Kidney epithelial cell (primary cell): Measurements from ENCODE around the gene PHACTR2. TPM values are rescaled to one million over a fixed set of nuclear protein-coding genes. Genes with fewer than 3 reads are reported as not detected.

Experiments
- DNase-seq: peaks from one replicate; pipeline ENCODE4 v3.0.0-alpha.2; 2010; ENCODE audit warnings: low read depth
- H3K27me3 ChIP-seq: 2 replicates; pipeline ENCODE4 v1.6.0; 2011; ENCODE audit warnings: low read length; ENCODE audit not compliant: control insufficient read depth, insufficient read depth
- H3K36me3 ChIP-seq: 2 replicates; pipeline ENCODE4 v1.5.1; 2011; ENCODE audit warnings: low read length; ENCODE audit not compliant: control insufficient read depth, insufficient read depth
- H3K4me3 ChIP-seq: 2 replicates; pipeline ENCODE4 v1.5.1; 2011; ENCODE audit warnings: low read depth, mild to moderate bottlenecking, control low read depth, low read length
- CTCF ChIP-seq: IDR thresholded peaks from 2 replicates; pipeline ENCODE4 v1.5.1; 2011; ENCODE audit warnings: mild to moderate bottlenecking, moderate library complexity, low read length, control low read depth, inconsistent platforms; ENCODE audit not compliant: insufficient read depth, poor library complexity, severe bottlenecking
- total RNA-seq: library from RNA; depleted of rRNA; stranded (reverse); fragments of >200 nt; gene quantifications from 2 replicates; pipeline ENCODE4 v1.2.3, GENCODE V29; 2015

The PHACTR2 gene
- total RNA-seq, 1 donor from 2014 or later, result 19.6 TPM

DNA sequence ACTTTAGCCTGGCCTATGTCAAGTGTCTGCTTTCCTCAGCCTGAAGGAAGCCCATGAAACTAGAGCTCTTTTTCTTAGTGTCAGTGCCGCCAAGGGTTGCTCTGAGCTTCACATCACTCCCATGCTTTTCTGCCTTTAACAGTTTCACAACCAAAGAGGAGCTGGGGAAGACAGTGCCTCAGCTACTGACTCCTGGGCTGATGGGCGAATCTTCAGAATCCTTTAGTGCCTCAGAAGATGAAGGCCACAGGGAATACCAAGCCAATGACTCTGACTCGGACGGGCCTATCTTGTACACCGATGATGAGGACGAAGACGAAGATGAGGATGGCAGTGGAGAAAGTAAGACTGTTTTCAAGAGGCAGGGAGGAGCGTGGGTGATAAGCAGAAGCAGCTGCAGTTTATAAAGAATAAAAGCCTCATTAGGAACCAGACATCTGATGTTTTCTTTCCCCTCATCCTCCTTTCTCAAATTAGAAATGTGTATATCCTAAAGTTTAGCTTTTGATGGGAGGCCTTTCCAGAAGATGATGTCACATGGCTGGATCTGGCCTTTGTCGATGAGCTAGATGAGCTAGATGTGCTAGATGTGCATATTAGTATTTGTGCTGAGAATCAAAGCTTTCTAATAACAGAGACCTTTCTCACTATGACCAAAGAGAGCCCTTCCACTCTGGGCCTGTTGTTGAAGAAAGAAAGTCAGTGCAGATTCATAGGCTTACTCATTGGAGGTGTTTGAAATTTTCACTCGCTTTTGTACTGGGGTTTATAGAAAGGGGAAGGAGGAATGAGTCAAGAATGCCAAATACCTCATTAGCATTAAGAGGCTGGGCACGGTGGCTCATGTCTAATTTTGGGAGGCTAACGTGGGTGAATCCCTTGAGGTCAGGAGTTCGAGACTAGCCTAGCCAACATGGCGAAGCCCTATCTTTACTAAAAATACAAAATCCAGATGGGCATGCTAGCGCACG is 94.6 kb downstream of the PHACTR2 start:
- Histone ChIP-seq H3K4me3 (no peak overlapping the region), H3K36me3 (no peaks in the 10 kb centered on the region), H3K27me3 (no peaks in the 10 kb centered on the region)
- no peak for DNase-seq
- TF ChIP-seq CTCF, result no peak

DNA sequence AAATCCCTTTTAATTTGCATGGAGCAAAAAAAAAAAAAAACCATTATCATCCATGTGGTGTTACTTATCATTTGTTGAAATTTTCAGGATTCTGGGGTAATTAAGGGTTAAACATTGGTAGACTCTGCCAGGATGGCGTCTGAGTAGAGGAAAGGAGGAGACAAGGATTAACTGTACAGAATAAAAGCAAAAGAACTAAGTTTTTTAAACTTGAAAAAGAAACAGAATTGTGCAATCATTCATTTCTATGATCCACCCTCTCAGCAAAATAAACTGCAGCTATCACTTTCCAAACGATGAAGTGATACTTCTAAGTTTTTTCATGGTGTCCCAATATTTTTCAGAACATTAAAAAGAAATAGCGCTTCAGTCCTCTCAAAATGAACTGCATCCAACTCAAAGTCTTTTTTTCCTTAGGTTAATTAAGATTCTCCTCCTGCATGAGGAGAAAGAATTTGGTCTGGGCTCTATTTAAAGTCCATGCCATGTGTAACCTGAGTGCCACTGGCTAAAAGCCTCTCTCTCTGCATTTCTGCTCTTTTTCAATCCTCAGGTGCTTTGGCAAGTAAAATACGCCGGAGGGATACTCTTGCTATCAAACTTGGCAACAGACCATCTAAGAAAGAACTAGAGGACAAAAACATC is 95.9 kb downstream of the PHACTR2 start:
- TF ChIP-seq CTCF, result no peak
- DNase-seq, result no peak
- Histone ChIP-seq H3K4me3 (no peak overlapping the region), H3K27me3 (no peaks in the 10 kb centered on the region), H3K36me3 (no peaks in the 10 kb centered on the region)

DNA sequence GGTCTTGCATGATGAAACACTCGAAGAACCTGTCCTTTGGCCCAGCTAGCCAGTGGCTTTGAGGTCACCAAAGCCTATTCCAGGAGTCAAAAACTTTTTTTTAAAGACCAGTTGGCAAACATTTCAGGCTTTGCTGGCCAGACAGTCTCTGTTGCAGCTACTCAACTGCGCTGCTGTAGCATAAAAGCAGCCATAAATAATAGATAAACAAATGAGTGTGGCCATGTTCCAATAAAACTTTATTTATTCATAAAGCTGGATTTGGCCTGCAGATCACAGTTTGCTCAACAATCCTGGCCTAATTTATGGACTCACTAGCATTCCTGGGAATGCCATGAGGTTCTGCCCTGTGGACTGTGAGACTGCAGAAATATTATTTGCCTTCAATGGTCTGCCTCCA is 96.6 kb downstream of the PHACTR2 start:
- Histone ChIP-seq H3K27me3 (no peaks in the 10 kb centered on the region), H3K36me3 (no peaks in the 10 kb centered on the region)

GRCh38 chr6:143775336-143775735 is 97.6 kb downstream of the PHACTR2 start:
- H3K27me3 ChIP-seq, result no peaks in the 10 kb centered on the region
- H3K4me3 ChIP-seq, result no peak overlapping the region
- TF ChIP-seq CTCF, result no peak
- DNase-seq, result no peak
- H3K36me3 ChIP-seq, result no peaks in the 10 kb centered on the region

More for the DNA sequence above, 96.6 kb downstream of the PHACTR2 start:
- no peak for DNase-seq
- TF ChIP-seq CTCF, result no peak
- no peak overlapping the region for H3K4me3 ChIP-seq

- no peaks in the 10 kb centered on the region for H3K27me3 ChIP-seq
- no peak overlapping the region for H3K4me3 ChIP-seq
- H3K36me3 ChIP-seq, result no peaks in the 10 kb centered on the region
- TF ChIP-seq CTCF, result no peak
- DNase-seq, result no peak
Observed at GRCh38 chr6:143778926-143779325, 101.2 kb downstream of the PHACTR2 start.
